Measurements from ENCODE around the gene ASPG.

GRCh38 chr14:104129556-104129955 is 44.1 kb downstream of the ASPG start:
- TF ChIP-seq, protein P1, sequence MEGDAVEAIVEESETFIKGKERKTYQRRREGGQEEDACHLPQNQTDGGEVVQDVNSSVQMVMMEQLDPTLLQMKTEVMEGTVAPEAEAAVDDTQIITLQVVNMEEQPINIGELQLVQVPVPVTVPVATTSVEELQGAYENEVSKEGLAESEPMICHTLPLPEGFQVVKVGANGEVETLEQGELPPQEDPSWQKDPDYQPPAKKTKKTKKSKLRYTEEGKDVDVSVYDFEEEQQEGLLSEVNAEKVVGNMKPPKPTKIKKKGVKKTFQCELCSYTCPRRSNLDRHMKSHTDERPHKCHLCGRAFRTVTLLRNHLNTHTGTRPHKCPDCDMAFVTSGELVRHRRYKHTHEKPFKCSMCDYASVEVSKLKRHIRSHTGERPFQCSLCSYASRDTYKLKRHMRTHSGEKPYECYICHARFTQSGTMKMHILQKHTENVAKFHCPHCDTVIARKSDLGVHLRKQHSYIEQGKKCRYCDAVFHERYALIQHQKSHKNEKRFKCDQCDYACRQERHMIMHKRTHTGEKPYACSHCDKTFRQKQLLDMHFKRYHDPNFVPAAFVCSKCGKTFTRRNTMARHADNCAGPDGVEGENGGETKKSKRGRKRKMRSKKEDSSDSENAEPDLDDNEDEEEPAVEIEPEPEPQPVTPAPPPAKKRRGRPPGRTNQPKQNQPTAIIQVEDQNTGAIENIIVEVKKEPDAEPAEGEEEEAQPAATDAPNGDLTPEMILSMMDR (IDR thresholded peaks at IDR 0.05) = no peak
- TF ChIP-seq ZNF121 (CRISPR knock-in tag; IDR thresholded peaks at IDR 0.05) = no peak
- TF ChIP-seq, protein P2, sequence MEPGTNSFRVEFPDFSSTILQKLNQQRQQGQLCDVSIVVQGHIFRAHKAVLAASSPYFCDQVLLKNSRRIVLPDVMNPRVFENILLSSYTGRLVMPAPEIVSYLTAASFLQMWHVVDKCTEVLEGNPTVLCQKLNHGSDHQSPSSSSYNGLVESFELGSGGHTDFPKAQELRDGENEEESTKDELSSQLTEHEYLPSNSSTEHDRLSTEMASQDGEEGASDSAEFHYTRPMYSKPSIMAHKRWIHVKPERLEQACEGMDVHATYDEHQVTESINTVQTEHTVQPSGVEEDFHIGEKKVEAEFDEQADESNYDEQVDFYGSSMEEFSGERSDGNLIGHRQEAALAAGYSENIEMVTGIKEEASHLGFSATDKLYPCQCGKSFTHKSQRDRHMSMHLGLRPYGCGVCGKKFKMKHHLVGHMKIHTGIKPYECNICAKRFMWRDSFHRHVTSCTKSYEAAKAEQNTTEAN (CRISPR knock-in tag; IDR thresholded peaks at IDR 0.05) = no peak
- TF ChIP-seq ZNF138 (CRISPR knock-in tag; conservative IDR thresholded peaks at IDR 0.05) = no peak
- TF ChIP-seq E2F5 (CRISPR knock-in tag; IDR thresholded peaks at IDR 0.05) = no peak
- no peak for TF ChIP-seq ESRRA (CRISPR knock-in tag; IDR thresholded peaks at IDR 0.05; ENCODE audit: borderline replicate concordance)
- TF ChIP-seq, protein P3, sequence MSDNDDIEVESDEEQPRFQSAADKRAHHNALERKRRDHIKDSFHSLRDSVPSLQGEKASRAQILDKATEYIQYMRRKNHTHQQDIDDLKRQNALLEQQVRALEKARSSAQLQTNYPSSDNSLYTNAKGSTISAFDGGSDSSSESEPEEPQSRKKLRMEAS (CRISPR knock-in tag; IDR thresholded peaks at IDR 0.05) = no peak
- no peak for TF ChIP-seq NFYB (CRISPR knock-in tag; conservative IDR thresholded peaks at IDR 0.05; ENCODE audit: low read depth)
